Peyer's patch (tissue), 4 donors: ENCODE data around the gene PI4K2B.
"Not testable (repeated sequence)": the region's sequence is repeated elsewhere in the genome, so short reads cannot be mapped to it uniquely, and the experiment has no call there.

Source experiments
- POLR2A ChIP-seq, 2 donors: fragments of 450-650 bp; IDR thresholded peaks; one replicate each; pipeline ENCODE4 v1.5.1; 2017; ENCODE audit warnings: antibody characterized with exemption in 2 of 2, mild to moderate bottlenecking in 2 of 2, moderate library complexity in 2 of 2
- TF ChIP-seq, protein P1 (sequence below), 6 experiments: fragments of 450-650 bp in 4 of 6; fragments of 200-600 bp in 2 of 6; sonication (generic) in 1 of 6; IDR thresholded peaks; one replicate each; pipeline ENCODE4 v1.5.1; 2017 to 2019; ENCODE audit warnings: antibody characterized with exemption in 6 of 6, mild to moderate bottlenecking in 3 of 6, moderate library complexity in 1 of 6

DNA sequence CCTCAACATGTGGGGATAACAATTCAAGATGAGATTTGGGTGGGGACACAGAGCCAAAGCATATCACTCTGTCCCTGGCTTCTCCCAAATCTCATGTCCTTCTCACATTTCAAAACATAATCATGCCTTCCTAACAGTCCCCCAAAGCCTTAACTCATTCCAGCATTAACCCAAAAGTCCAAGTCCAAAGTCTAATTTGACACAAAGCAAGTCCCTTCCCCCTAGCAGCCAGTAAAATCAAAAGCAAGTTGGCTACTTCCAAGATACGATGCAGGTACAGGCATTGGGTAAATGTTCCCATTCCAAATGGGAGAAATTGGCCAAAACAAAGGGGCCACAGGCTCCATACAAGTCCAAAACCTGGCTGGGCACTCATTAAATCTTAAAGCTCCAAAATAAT lies 19.1 kb upstream of the PI4K2B start:
- not testable (repeated sequence) for TF ChIP-seq POLR2A (IDR thresholded peaks at IDR 0.05)
- TF ChIP-seq, protein P1, sequence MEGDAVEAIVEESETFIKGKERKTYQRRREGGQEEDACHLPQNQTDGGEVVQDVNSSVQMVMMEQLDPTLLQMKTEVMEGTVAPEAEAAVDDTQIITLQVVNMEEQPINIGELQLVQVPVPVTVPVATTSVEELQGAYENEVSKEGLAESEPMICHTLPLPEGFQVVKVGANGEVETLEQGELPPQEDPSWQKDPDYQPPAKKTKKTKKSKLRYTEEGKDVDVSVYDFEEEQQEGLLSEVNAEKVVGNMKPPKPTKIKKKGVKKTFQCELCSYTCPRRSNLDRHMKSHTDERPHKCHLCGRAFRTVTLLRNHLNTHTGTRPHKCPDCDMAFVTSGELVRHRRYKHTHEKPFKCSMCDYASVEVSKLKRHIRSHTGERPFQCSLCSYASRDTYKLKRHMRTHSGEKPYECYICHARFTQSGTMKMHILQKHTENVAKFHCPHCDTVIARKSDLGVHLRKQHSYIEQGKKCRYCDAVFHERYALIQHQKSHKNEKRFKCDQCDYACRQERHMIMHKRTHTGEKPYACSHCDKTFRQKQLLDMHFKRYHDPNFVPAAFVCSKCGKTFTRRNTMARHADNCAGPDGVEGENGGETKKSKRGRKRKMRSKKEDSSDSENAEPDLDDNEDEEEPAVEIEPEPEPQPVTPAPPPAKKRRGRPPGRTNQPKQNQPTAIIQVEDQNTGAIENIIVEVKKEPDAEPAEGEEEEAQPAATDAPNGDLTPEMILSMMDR (IDR thresholded peaks at IDR 0.05), result not testable (repeated sequence)
